IPS-15b (cell line): ENCODE data around the gene INPP5F.
"Not testable (repeated sequence)": the region's sequence is repeated elsewhere in the genome, so short reads cannot be mapped to it uniquely, and the experiment has no call there.

Experiments
- H3K27me3 ChIP-seq: one replicate; pipeline ENCODE4 v1.6.1; 2013; ENCODE audit warnings: low read length; ENCODE audit not compliant: control insufficient read depth, insufficient read depth
- H3K36me3 ChIP-seq: one replicate; pipeline ENCODE4 v1.6.1; 2013; ENCODE audit warnings: low read length; ENCODE audit not compliant: control insufficient read depth, insufficient read depth
- H3K4me1 ChIP-seq: one replicate; pipeline ENCODE4 v1.6.1; 2013; ENCODE audit warnings: mild to moderate bottlenecking, low read length; ENCODE audit not compliant: control insufficient read depth, insufficient read depth
- H3K4me3 ChIP-seq: one replicate; pipeline ENCODE4 v1.5.1; 2013; ENCODE audit warnings: low read depth, low read length
- H3K9ac ChIP-seq: one replicate; pipeline ENCODE4 v1.6.1; 2013; ENCODE audit warnings: low read depth, mild to moderate bottlenecking, low read length
- H3K9me3 ChIP-seq: one replicate; pipeline ENCODE4 v1.6.1; 2013; ENCODE audit warnings: mild to moderate bottlenecking, low read length; ENCODE audit not compliant: control insufficient read depth, insufficient read depth

INPP5F gene

DNA sequence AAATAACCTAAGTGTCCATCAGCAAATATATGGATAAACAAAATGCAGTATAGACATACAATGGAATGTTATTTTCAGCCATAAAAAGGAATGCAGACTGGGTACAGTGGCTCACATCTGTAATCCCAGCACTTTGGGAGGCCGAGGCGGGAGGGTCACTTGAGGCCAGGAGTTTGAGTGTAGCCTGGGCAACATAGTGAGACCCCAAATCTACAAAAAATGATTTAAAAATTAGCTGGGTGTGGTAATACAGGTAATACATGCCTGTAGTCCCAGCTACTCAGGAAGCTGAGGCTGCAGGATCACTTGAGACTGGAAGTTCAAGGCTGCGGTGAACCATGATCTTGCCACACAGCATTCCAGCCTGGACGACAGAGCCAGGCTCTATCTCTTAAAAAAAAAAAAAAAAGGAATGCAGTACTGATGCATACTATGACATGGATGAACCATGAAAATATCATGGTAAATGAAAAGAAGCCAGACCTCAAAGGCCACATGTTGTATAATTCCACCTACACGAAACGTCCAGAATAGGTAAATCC is 139.9 kb downstream of the INPP5F start:
- no peak overlapping the region for H3K9ac ChIP-seq
- no peaks in the 10 kb centered on the region for H3K9me3 ChIP-seq
- peaks cover 3% of the 10 kb centered on the region for H3K4me1 ChIP-seq
- H3K4me3 ChIP-seq = no peak overlapping the region
- no peaks in the 10 kb centered on the region for H3K27me3 ChIP-seq
- no peaks in the 10 kb centered on the region for H3K36me3 ChIP-seq

DNA sequence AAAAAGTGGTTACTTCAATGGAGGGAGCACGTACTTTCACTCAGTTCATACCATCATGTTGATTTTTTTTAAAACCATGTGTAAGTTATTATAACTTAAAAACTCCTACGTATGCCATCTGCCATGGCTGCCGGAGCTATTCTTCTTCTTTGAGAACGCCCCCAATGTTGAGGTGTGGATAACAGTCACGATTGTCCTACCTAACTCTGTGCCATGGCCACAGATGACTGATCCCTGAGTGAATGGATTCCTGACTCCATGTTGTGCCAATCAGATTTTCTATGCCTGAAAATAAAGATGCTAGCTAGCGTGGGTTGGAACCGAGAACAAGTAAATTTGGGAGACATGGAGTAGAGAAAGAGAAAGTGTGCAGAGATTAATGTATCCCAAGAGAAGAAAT is 141.5 kb downstream of the INPP5F start:
- no peak overlapping the region for H3K4me3 ChIP-seq
- no peaks in the 10 kb centered on the region for H3K36me3 ChIP-seq
- no peaks in the 10 kb centered on the region for H3K4me1 ChIP-seq
- H3K27me3 ChIP-seq = no peaks in the 10 kb centered on the region
- no peaks in the 10 kb centered on the region for H3K9me3 ChIP-seq
- no peak overlapping the region for H3K9ac ChIP-seq

DNA sequence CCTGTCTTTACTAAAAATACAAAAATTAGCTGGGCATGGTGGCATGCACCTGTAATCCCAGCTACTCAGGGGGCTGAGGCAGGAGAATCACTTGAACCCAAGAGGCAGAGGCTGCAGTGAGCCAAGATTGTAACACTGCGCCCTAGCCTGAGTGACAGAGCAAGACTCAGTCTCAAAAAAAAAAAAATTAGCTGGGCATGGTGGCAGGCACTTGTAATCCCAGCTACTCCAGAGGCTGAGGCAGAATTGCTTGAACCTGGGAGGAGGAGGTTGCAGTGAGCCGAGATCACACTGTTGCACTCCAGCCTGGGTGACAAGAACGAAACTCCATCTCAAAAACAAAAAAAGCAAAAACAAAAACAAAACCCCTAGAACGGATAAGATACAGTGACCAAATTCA is 143.5 kb downstream of the INPP5F start:
- H3K27me3 ChIP-seq, H3K4me3 ChIP-seq, H3K9ac ChIP-seq, H3K4me1 ChIP-seq, H3K9me3 ChIP-seq, H3K36me3 ChIP-seq: not testable (repeated sequence)

DNA sequence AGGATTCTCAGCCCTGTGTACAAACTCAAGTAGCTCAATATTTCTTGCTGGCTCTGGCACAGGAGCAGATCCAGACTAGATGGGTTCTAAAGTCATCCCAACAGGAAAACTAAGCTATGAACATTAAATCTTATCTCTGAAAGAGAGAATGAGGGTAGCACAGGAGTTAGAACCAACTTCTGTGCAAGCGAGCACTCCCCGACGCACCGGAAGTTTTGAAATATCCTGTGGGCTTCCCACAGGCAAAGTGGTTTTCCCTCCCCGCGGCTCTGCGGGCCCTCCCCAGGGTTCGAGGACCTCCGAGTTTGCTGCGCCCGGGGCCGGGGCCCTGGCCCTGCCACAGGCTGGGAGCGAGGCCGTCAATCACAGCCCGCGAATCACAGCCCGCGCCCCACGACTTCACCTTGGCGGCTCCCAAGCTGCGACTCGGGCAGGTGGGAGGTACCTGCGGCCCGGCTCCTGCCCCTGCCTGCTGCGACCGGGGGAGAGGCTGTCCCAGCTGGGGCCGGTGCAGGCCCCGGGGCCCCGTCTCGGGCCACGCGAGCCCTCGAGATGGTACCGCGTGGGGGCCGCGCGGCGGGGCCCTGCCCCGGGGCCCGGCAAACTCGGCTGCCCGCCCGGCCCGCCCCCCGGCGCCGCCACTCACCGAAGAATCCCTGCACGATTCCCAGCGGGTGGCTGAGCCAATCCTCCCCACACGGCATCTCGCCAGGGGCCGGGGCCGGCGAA is 146.2 kb downstream of the INPP5F start:
- Histone ChIP-seq H3K9ac (peak overlapping the region; percentile 70), H3K4me1 (peaks cover 4% of the 10 kb centered on the region), H3K4me3 (peak overlapping the region; percentile 73), H3K36me3 (no peaks in the 10 kb centered on the region), H3K9me3 (no peaks in the 10 kb centered on the region), H3K27me3 (no peaks in the 10 kb centered on the region)

DNA sequence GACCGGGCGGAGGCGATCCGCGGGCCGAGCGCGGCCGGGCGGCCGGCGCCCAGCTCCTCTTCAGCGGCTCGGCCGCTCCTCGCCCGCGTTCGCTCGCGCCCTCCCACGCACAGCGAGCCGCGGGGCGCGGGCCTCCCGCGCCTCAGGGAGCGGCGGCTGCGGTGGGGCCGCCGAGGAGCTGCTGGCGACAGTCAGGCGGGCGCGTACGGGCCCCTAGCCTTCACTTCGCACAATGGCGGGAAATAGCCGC is 146.7 kb downstream of the INPP5F start, which contains the start of gene MCMBP:
TSS of gene MCMBP (minus strand) at position 234 of the 250 bp plus-strand sequence. CDS start 259 bp downstream, outside the sequence.
- Histone ChIP-seq H3K4me3 (peak within 1 kb of the TSS; percentile 73), H3K9ac (peak within 1 kb of the TSS; percentile 87), H3K36me3 (no peaks in the 10 kb centered on the region), H3K27me3 (no peaks in the 10 kb centered on the region), H3K4me1 (peaks cover 4% of the 10 kb centered on the region), H3K9me3 (no peaks in the 10 kb centered on the region)

DNA sequence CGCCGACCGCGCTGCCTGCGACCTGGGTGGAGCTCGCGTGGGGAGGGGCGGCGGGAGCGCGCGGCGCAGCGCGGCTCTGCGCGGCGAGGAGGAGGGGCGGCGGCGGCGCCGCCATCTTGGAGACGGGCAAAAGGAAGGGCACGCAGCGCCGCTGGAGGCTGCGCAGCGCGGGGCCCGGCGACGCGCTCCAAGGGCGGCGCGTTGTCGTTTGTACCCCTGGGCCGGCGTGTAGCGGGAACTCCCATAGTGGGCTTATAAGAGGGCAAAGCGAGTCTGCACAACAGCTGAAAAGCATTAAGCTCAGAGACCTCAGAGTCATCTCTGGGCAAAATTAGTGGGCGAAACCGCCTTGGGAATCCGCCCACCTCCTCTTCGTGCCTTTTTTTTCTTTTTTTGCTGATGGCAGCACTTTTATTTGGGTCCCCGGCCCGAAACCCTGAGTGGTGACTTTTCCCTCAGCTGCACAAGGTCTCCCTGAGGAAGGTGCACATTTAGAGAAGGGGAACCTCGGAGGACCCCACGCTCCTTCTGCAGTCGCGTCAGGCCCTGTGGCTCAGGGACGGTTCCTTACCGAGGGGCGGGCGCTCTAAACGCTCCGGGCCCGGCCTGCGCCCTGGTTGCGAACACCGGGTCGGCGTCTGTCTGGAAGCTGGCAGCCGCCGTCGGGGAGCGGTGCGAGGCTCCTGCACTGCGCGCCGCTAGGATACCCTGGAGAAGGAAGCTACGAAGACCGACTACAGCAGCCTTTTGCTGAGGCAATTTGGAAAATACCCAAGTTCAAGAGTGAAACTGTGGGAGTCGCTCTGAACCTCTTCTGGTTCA is 147.2 kb downstream of the INPP5F start:
- H3K4me3 ChIP-seq = peak overlapping the region; percentile 73
- H3K9ac ChIP-seq = peak overlapping the region; percentile 87
- no peaks in the 10 kb centered on the region for H3K9me3 ChIP-seq
- peaks cover 4% of the 10 kb centered on the region for H3K4me1 ChIP-seq
- H3K36me3 ChIP-seq = no peaks in the 10 kb centered on the region
- no peaks in the 10 kb centered on the region for H3K27me3 ChIP-seq

DNA sequence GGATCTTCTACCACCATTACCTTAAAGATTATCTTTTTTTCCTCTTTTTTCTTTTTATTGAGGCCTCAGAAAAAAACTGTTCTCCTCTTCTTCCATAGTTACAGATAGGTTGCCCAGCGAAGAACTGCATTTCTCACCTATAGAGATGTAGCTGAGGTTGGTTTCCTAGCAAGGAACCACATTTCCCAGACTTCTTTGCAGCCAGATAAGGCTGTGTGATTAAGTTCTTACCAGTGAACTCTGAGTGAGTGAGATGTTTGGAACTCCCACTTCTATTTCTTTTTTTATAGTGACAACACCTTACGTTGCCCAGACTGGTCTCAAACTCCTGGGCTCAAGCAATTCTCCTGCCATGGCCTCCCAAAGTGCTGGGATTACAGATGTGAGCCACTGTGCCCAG is 152.7 kb downstream of the INPP5F start:
- no peaks in the 10 kb centered on the region for H3K27me3 ChIP-seq
- H3K36me3 ChIP-seq = no peaks in the 10 kb centered on the region
- peaks cover 4% of the 10 kb centered on the region for H3K4me1 ChIP-seq
- H3K9me3 ChIP-seq = no peaks in the 10 kb centered on the region
- no peak overlapping the region for H3K4me3 ChIP-seq
- H3K9ac ChIP-seq = no peak overlapping the region
